ENCODE measurements around the gene ZBBX.
"Not testable (repeated sequence)": the region's sequence is repeated elsewhere in the genome, so short reads cannot be mapped to it uniquely, and the experiment has no call there.

ZBBX gene

GRCh38 chr3:167380004-167380689 lies at the start of gene ZBBX:
ZBBX (minus strand) TSS chr3:167380297; CDS start chr3:167372901, 7,396 bp downstream.
- H3K27ac Mint-ChIP-seq: peak within 1 kb of the TSS; percentile 81
- H3K4me1 Mint-ChIP-seq: peaks cover 8% of the 10 kb centered on the region in 2 donors
- no peaks in the 10 kb centered on the region for H3K9me3 Mint-ChIP-seq
- peak; percentile 82 for DNase-seq
- ATAC-seq (replicated peaks): peak; percentile 97 to 98
- H3K4me3 Mint-ChIP-seq: peak within 1 kb of the TSS; percentile 91 to 93
- no peaks in the 10 kb centered on the region for H3K36me3 Mint-ChIP-seq
- peaks cover 0 to 18% of the 10 kb centered on the region in 2 donors for H3K27me3 Mint-ChIP-seq

- H3K27ac Mint-ChIP-seq; H3K4me1 Mint-ChIP-seq; H3K9me3 Mint-ChIP-seq; H3K36me3 Mint-ChIP-seq; H3K4me3 Mint-ChIP-seq; DNase-seq; ATAC-seq (replicated peaks): not testable (repeated sequence)
- H3K27me3 Mint-ChIP-seq: peaks cover 8 to 22% of the 10 kb centered on the region in 2 donors
Observed at GRCh38 chr3:167426962-167427361, 46.9 kb upstream of the ZBBX start.

GRCh38 chr3:167422396-167422795 lies 42.3 kb upstream of the ZBBX start:
- H3K27me3 Mint-ChIP-seq: peaks cover 8 to 17% of the 10 kb centered on the region in 2 donors
- H3K9me3 Mint-ChIP-seq; H3K4me1 Mint-ChIP-seq; H3K36me3 Mint-ChIP-seq; DNase-seq; H3K27ac Mint-ChIP-seq; ATAC-seq (replicated peaks); H3K4me3 Mint-ChIP-seq: not testable (repeated sequence)

- Mint-ChIP-seq H3K4me3 (no peak overlapping the region), H3K36me3 (no peaks in the 10 kb centered on the region), H3K27me3 (no peaks in the 10 kb centered on the region), H3K27ac (no peak overlapping the region), H3K4me1 (no peaks in the 10 kb centered on the region), H3K9me3 (no peaks in the 10 kb centered on the region)
- no peak for ATAC-seq (replicated peaks)
- no peak for DNase-seq
Observed at GRCh38 chr3:167409611-167410010, 29.5 kb upstream of the ZBBX start.

- H3K27me3 Mint-ChIP-seq: no peaks in the 10 kb centered on the region
- H3K4me3 Mint-ChIP-seq: no peak overlapping the region
- no peaks in the 10 kb centered on the region for H3K36me3 Mint-ChIP-seq
- H3K4me1 Mint-ChIP-seq: no peaks in the 10 kb centered on the region
- H3K9me3 Mint-ChIP-seq: no peaks in the 10 kb centered on the region
- ATAC-seq (replicated peaks): peak; percentile 78 to 83
- DNase-seq: peak; percentile 1
- no peak overlapping the region for H3K27ac Mint-ChIP-seq
Observed at GRCh38 chr3:167406876-167407492, 26.9 kb upstream of the ZBBX start.

- H3K9me3 Mint-ChIP-seq: no peaks in the 10 kb centered on the region
- no peak overlapping the region for H3K27ac Mint-ChIP-seq
- DNase-seq (no peak), ATAC-seq (replicated peaks) (no peak)
- H3K27me3 Mint-ChIP-seq: peaks cover 0 to 7% of the 10 kb centered on the region in 2 donors
- H3K4me1 Mint-ChIP-seq: no peaks in the 10 kb centered on the region
- no peaks in the 10 kb centered on the region for H3K36me3 Mint-ChIP-seq
- H3K4me3 Mint-ChIP-seq: no peak overlapping the region
Observed at GRCh38 chr3:167397826-167398225, 17.7 kb upstream of the ZBBX start.

GRCh38 chr3:167396075-167396474 lies 16.0 kb upstream of the ZBBX start:
- H3K4me3 Mint-ChIP-seq: no peak overlapping the region
- no peaks in the 10 kb centered on the region for H3K9me3 Mint-ChIP-seq
- ATAC-seq (replicated peaks) (no peak), DNase-seq (no peak)
- no peak overlapping the region for H3K27ac Mint-ChIP-seq
- H3K36me3 Mint-ChIP-seq: no peaks in the 10 kb centered on the region
- H3K4me1 Mint-ChIP-seq: no peaks in the 10 kb centered on the region
- H3K27me3 Mint-ChIP-seq: peaks cover under 1 to 11% of the 10 kb centered on the region in 2 donors

GRCh38 chr3:167394003-167394402 lies 13.9 kb upstream of the ZBBX start:
- Mint-ChIP-seq H3K9me3 (peaks cover 0 to 2% of the 10 kb centered on the region in 2 donors), H3K27me3 (peaks cover 6 to 7% of the 10 kb centered on the region in 2 donors), H3K36me3 (no peaks in the 10 kb centered on the region), H3K4me1 (no peaks in the 10 kb centered on the region), H3K4me3 (no peak overlapping the region), H3K27ac (no peak overlapping the region)
- ATAC-seq (replicated peaks) (no peak), DNase-seq (no peak)

- DNase-seq (no peak), ATAC-seq (replicated peaks) (no peak)
- H3K27me3 Mint-ChIP-seq: peaks cover 0 to 21% of the 10 kb centered on the region in 2 donors
- no peak overlapping the region for H3K4me3 Mint-ChIP-seq
- no peak overlapping the region for H3K27ac Mint-ChIP-seq
- no peaks in the 10 kb centered on the region for H3K36me3 Mint-ChIP-seq
- peaks cover 8% of the 10 kb centered on the region in 2 donors for H3K4me1 Mint-ChIP-seq
- no peaks in the 10 kb centered on the region for H3K9me3 Mint-ChIP-seq
Observed at GRCh38 chr3:167382155-167382554, 2.1 kb upstream of the ZBBX start.

GRCh38 chr3:167375478-167375877 lies 4.6 kb downstream of the ZBBX start:
- H3K27ac Mint-ChIP-seq: no peak overlapping the region
- no peak for DNase-seq
- ATAC-seq (replicated peaks): no peak
- H3K27me3 Mint-ChIP-seq: peaks cover 0 to 18% of the 10 kb centered on the region in 2 donors
- H3K9me3 Mint-ChIP-seq: no peaks in the 10 kb centered on the region
- peaks cover 6 to 8% of the 10 kb centered on the region in 2 donors for H3K4me1 Mint-ChIP-seq
- no peak overlapping the region for H3K4me3 Mint-ChIP-seq
- no peaks in the 10 kb centered on the region for H3K36me3 Mint-ChIP-seq

GRCh38 chr3:167372138-167372537 lies 8.0 kb downstream of the ZBBX start:
- Mint-ChIP-seq H3K9me3 (no peaks in the 10 kb centered on the region), H3K27me3 (peaks cover 0 to 3% of the 10 kb centered on the region in 2 donors), H3K4me1 (no peaks in the 10 kb centered on the region), H3K4me3 (no peak overlapping the region), H3K27ac (no peak overlapping the region), H3K36me3 (no peaks in the 10 kb centered on the region)
- ATAC-seq (replicated peaks) (no peak), DNase-seq (no peak)

GRCh38 chr3:167361948-167362347 lies 18.1 kb downstream of the ZBBX start:
- Mint-ChIP-seq H3K27me3 (peaks cover 0 to 3% of the 10 kb centered on the region in 2 donors), H3K27ac (no peak overlapping the region), H3K36me3 (no peaks in the 10 kb centered on the region), H3K4me1 (no peaks in the 10 kb centered on the region), H3K9me3 (peaks cover 1 to 3% of the 10 kb centered on the region in 2 donors), H3K4me3 (no peak overlapping the region)
- no peak for ATAC-seq (replicated peaks)
- DNase-seq: no peak

- ATAC-seq (replicated peaks): no peak
- H3K36me3 Mint-ChIP-seq: no peaks in the 10 kb centered on the region
- no peak for DNase-seq
- peaks cover 0 to 2% of the 10 kb centered on the region in 2 donors for H3K27me3 Mint-ChIP-seq
- H3K9me3 Mint-ChIP-seq: peaks cover 1 to 5% of the 10 kb centered on the region in 2 donors
- H3K4me3 Mint-ChIP-seq: no peak overlapping the region
- H3K4me1 Mint-ChIP-seq: no peaks in the 10 kb centered on the region
- no peak overlapping the region for H3K27ac Mint-ChIP-seq
Observed at GRCh38 chr3:167361306-167361705, 18.8 kb downstream of the ZBBX start.

GRCh38 chr3:167355446-167355845 lies 24.7 kb downstream of the ZBBX start:
- no peaks in the 10 kb centered on the region for H3K36me3 Mint-ChIP-seq
- no peak overlapping the region for H3K27ac Mint-ChIP-seq
- no peak for DNase-seq
- ATAC-seq (replicated peaks): no peak
- no peaks in the 10 kb centered on the region for H3K4me1 Mint-ChIP-seq
- H3K27me3 Mint-ChIP-seq: peaks cover 0 to 5% of the 10 kb centered on the region in 2 donors
- H3K4me3 Mint-ChIP-seq: no peak overlapping the region
- peaks cover 1 to 5% of the 10 kb centered on the region in 2 donors for H3K9me3 Mint-ChIP-seq

GRCh38 chr3:167354751-167355150 lies 25.3 kb downstream of the ZBBX start:
- Mint-ChIP-seq H3K27ac (no peak overlapping the region), H3K4me1 (no peaks in the 10 kb centered on the region), H3K4me3 (no peak overlapping the region), H3K27me3 (peaks cover 0 to 5% of the 10 kb centered on the region in 2 donors), H3K36me3 (no peaks in the 10 kb centered on the region), H3K9me3 (peaks cover 1 to 5% of the 10 kb centered on the region in 2 donors)
- DNase-seq (no peak), ATAC-seq (replicated peaks) (no peak)

All from stimulated activated naive B cell treated with anti-CD40 and anti-IgM and Interleukin-4, amounts not matched to agents 10 μg/mL and 1 μg/mL and 100 μg/mL, for 72 hours (primary cell).